Effector memory CD8-positive, alpha-beta T cell (primary cell): ENCODE measurements around the gene CARD10.
"Not testable (repeated sequence)": the region's sequence is repeated elsewhere in the genome, so short reads cannot be mapped to it uniquely, and the experiment has no call there.

Source experiments
- ATAC-seq: fragments of 150-1000 bp; cut with Tn5 transposase; replicated peaks from 2 replicates; pipeline ENCODE4 v1.10.0; 2021; ENCODE audit warnings: mild to moderate bottlenecking, moderate library complexity
- DNase-seq, 3 experiments: peaks; one replicate each; pipeline ENCODE4 v3.0.0; 2021
- H3K27ac Mint-ChIP-seq, 2 donors: one replicate each; pipeline ENCODE4 v1.8.0; 2022; ENCODE audit warnings: mild to moderate bottlenecking in 2 of 2, mixed read lengths in 2 of 2, moderate library complexity in 2 of 2
- H3K27me3 Mint-ChIP-seq, 2 donors: one replicate each; pipeline ENCODE4 v1.8.0; 2022; ENCODE audit warnings: mixed read lengths in 2 of 2
- H3K36me3 Mint-ChIP-seq: one replicate; pipeline ENCODE4 v1.8.0; 2022; ENCODE audit warnings: mild to moderate bottlenecking, moderate library complexity, mixed read lengths; ENCODE audit not compliant: insufficient read depth
- H3K4me1 Mint-ChIP-seq, 2 donors: one replicate each; pipeline ENCODE4 v1.8.0; 2022; ENCODE audit warnings: low read depth in 2 of 2, mixed read lengths in 2 of 2
- H3K4me3 Mint-ChIP-seq, 2 donors: one replicate each; pipeline ENCODE4 v1.8.0; 2022; ENCODE audit warnings: mild to moderate bottlenecking in 2 of 2, mixed read lengths in 2 of 2, moderate library complexity in 2 of 2
- H3K9me3 Mint-ChIP-seq, 2 donors: one replicate each; pipeline ENCODE4 v1.8.0; 2022; ENCODE audit warnings: mixed read lengths in 2 of 2

Gene CARD10

DNA sequence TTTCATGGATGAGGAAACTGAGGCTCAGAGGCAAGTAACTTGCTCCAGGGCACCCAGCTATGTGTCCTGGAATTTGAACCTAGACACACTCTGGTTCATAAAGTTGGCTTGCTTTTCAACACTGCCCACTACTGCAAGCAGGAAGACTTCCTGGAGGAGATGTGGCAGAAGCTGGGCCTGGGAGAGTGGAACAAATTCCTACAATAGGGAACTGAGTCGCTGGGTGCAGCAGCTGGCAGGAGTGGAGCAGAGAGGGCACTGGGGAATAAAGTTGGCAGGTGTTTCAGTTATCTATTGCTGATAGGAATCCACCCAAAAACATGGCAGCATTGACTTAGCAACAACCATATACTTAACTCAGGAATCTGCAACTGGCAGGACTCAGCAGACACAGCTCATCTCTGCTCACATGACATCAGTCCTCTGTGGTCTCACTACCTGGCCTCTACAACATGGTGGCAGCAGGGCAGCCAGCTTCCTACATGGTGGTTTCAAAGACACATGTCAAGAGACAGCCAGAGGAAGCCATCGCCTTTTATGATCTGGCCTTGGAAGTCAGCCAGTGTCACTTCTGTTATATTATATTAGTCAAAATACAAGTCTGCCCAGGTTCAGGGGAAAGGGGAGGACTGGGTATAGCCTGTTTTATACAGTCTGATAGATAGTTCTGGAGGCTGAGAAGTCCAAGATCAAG, 10.6 kb upstream of the CARD10 start:
- Mint-ChIP-seq H3K27me3 (peaks cover 18 to 47% of the 10 kb centered on the region in 2 donors), H3K36me3 (peaks cover 3% of the 10 kb centered on the region), H3K4me3 (no peak overlapping the region), H3K4me1 (peaks cover 6 to 7% of the 10 kb centered on the region in 2 donors), H3K27ac (no peak overlapping the region), H3K9me3 (no peaks in the 10 kb centered on the region)
- no peak for ATAC-seq
- DNase-seq: no peak

DNA sequence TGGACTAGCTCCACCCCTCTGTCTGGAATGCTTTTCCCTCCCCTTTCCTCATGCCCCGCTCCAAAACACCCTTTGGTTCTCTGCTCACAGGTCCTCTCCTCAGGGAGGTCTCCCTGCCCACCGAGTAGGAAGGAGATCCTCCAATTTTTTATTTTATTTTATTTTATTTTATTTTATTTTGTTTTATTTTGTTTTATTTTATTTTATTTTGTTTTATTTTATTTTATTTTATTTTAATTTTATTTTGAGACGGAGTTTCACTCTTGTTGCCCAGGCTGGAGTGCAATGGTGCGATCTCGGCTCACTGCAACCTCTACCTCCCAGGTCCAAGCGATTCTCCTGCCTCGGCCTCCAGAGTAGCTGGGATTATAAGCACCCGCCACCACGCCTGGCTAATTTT, 8.7 kb upstream of the CARD10 start:
- not testable (repeated sequence) for H3K27ac Mint-ChIP-seq

DNA sequence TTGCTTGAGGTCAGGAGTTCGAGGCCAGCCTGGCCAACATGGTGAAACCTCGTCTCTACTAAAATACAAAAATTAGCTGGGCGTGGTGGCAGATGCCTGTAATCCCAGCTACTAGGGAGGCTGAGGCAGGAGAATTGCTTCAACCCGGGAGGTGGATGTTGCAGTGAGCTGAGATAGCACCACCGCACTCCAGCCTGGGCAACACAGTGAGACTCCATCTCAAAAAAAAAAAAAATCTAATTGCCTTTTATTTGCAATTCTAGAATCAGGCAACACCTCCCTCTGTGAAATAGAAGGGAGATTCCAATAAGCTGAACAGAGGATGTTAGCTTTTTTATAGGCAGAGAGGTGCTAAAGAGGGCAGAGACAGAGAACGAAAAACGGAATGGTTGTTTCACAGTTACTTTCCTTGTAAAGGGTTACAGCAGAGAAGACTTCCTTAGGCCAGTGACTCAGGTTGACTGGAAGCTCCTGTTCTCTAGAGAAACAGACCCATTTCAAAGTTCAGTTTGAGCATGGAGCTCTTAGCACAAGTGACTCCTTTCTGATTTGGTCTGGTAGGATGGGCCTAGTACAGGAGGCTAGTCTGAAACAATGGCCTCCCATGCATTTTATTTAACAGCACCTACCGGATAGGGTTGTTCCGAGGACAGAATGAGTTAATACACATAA, 8.0 kb upstream of the CARD10 start:
- not testable (repeated sequence) for H3K9me3 Mint-ChIP-seq, H3K27ac Mint-ChIP-seq, H3K4me1 Mint-ChIP-seq, H3K36me3 Mint-ChIP-seq, DNase-seq, ATAC-seq, H3K4me3 Mint-ChIP-seq
- peaks cover 37 to 69% of the 10 kb centered on the region in 2 donors for H3K27me3 Mint-ChIP-seq

More for the DNA sequence above, 8.7 kb upstream of the CARD10 start:
- DNase-seq, H3K4me3 Mint-ChIP-seq, H3K36me3 Mint-ChIP-seq, ATAC-seq, H3K9me3 Mint-ChIP-seq, H3K4me1 Mint-ChIP-seq: not testable (repeated sequence)
- peaks cover 29 to 62% of the 10 kb centered on the region in 2 donors for H3K27me3 Mint-ChIP-seq

DNA sequence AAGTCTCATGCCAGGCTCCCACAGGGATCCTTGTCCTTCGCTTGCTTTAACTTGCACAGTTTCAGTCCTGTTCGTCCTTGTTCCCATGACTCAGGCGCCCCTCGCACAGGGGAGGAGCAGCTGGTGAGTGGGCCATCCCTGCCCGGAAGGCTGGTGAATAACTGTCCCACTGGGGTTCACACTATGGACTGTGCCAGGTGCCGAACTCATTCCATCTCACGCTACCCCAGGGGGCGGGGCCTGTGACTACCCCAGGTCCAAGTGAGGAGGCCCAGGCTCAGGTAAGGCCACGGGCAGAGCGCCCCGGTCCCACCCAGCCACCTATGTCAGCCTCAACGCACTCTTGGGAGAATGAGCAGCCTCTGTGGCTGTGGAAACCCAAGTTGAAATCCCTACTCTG, 7.2 kb upstream of the CARD10 start:
- ATAC-seq: no peak
- peaks cover 3% of the 10 kb centered on the region for H3K36me3 Mint-ChIP-seq

DNA sequence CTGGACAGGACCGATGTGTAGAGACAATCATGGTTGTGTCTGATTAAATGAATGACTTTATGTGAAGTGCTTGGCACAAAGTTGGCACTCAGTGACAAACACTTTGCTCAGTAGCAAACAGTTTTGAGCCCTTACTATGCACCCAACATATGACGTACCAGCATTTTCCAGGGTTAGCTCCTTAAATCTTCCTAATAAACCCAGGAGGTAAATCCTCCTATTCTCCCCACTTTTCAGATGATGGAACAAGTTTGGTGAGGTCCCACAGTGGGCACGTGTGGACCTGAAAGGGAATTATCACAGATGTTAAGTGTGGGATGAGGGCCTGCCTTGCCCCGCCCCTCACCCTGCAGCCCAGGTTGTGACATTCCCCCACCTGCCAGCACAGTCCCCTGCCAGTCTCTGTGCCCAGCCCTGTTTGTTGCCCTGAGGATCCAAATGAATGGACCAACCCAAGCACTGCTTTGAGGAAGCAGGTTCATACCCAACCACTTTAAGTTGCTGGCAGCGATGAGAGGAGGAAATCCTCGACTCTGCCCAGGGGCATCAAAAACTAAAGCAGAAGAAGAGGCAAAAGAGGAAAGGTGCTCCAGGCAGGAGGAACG, 6.6 kb upstream of the CARD10 start:
- no peaks in the 10 kb centered on the region for H3K9me3 Mint-ChIP-seq
- H3K4me3 Mint-ChIP-seq: no peak overlapping the region
- DNase-seq (no peak), ATAC-seq (no peak)
- H3K27me3 Mint-ChIP-seq: peaks cover 43 to 73% of the 10 kb centered on the region in 2 donors
- no peak overlapping the region for H3K27ac Mint-ChIP-seq
- H3K36me3 Mint-ChIP-seq: peaks cover 3% of the 10 kb centered on the region
- H3K4me1 Mint-ChIP-seq: peaks cover 6 to 7% of the 10 kb centered on the region in 2 donors

More for the DNA sequence above, 7.2 kb upstream of the CARD10 start:
- no peaks in the 10 kb centered on the region for H3K9me3 Mint-ChIP-seq
- H3K27me3 Mint-ChIP-seq: peaks cover 42 to 73% of the 10 kb centered on the region in 2 donors
- H3K27ac Mint-ChIP-seq: no peak overlapping the region
- DNase-seq: no peak
- H3K4me1 Mint-ChIP-seq: peaks cover 6 to 7% of the 10 kb centered on the region in 2 donors
- H3K4me3 Mint-ChIP-seq: no peak overlapping the region

DNA sequence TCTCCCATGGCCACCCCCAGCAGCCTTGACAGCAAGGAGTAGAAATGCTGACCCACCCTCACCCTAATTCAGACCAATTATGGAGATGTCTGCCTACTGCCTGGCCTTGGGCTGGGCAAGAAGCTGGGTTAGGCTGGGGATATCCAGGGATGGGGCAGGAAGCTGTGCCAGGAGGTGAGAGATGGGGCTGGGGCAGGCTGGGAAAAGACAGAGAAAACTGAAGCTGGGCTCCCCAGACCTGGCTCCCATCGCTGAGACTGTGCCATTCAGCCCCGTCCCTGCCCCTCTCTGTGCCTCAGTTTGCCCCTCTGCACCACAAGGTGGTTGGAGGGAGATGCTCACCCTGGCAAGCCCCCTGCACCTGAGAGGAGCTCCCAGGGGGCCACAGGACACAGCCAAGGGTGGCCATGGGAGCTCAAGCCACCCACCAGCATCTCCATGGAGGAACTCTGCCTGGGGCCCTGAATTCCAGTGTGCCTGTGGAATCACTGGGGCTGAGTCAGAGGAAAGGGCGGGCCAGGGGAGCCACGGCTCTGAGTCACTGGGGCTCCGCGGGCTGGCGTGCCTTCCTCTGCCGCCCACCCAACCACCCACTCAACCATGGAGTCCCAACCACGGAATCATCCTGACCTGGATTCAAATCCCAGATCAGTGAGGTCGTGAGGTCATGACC, 6.0 kb upstream of the CARD10 start:
- no peak for ATAC-seq
- DNase-seq: no peak
- no peak overlapping the region for H3K4me3 Mint-ChIP-seq
- H3K27ac Mint-ChIP-seq: no peak overlapping the region
- H3K36me3 Mint-ChIP-seq: peaks cover 3% of the 10 kb centered on the region
- peaks cover 44 to 76% of the 10 kb centered on the region in 2 donors for H3K27me3 Mint-ChIP-seq
- H3K4me1 Mint-ChIP-seq: peaks cover 7% of the 10 kb centered on the region in 2 donors
- no peaks in the 10 kb centered on the region for H3K9me3 Mint-ChIP-seq

DNA sequence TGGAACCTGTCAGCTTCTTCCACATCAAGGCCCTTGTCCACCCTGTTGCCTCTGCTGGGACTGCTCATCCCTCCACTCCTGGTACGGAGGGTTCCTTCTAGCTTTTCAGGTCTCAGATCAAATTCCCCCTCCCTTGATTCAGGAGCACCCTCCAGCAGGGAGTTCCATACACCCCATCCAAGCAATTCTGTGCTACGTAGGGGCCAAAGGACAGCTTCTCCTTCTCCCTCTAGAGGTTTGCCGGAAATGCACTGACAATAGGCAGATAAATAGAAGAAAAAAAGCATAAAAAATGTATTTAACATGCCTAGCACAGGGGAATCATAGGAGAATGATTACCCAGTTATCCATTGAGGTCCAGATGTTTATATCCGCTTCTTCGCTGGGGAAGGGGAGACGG, 3.3 kb upstream of the CARD10 start:
- no peak for DNase-seq
- no peak overlapping the region for H3K4me3 Mint-ChIP-seq
- ATAC-seq: no peak
- no peaks in the 10 kb centered on the region for H3K9me3 Mint-ChIP-seq
- H3K27me3 Mint-ChIP-seq: peaks cover 46 to 70% of the 10 kb centered on the region in 2 donors
- H3K27ac Mint-ChIP-seq: no peak overlapping the region
- H3K36me3 Mint-ChIP-seq: no peaks in the 10 kb centered on the region
- H3K4me1 Mint-ChIP-seq: peaks cover 5 to 11% of the 10 kb centered on the region in 2 donors

DNA sequence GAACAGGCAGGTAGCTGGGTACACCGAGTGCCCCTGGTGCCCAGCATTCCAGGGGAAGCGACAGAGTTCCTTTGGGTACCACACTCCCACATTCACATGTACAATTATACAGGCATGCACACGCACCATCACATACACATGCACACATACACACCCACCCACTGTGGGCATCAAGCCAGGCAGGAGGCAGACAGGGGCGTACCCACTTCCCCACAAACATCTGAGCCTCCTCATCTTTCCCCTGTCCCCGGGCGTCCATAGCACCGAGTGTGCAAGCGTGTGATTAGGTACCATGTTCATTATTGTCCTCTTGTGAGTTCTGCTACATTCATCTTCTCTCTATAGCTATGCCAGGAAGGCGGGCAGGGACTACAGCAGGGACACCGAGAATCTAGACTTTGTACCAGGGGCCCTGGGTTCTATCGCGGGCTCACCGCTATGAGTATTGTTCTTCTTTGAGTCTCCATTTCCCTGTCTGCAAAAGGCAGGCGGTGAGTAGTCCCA, 2.1 kb upstream of the CARD10 start:
- H3K27me3 Mint-ChIP-seq: peaks cover 46 to 63% of the 10 kb centered on the region in 2 donors
- H3K4me3 Mint-ChIP-seq: peak overlapping the region in 1 of 2 donors; percentile 21
- ATAC-seq: no peak
- H3K4me1 Mint-ChIP-seq: peaks cover 5 to 11% of the 10 kb centered on the region in 2 donors
- no peak overlapping the region for H3K27ac Mint-ChIP-seq
- no peaks in the 10 kb centered on the region for H3K36me3 Mint-ChIP-seq
- no peak for DNase-seq
- H3K9me3 Mint-ChIP-seq: no peaks in the 10 kb centered on the region

DNA sequence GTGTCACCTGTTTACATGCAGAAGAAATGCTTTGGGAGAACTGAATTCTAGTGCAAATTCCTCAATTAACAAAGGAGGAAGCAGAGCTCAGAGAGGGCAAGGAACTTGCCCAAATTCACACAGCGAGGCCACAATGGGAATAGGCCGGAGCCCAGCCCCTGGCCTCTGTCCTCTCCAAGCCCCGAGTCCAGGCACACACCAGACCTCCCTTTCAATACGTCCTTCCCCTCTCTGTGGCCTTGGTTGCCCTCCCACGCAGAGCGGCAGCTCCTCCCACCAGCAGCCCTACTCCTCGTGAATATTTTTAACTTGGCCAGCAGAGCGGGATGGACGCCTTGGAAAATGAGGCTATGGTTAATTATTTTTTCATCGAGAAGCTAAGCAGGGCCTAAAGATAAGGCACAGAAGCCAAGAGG, 1.6 kb upstream of the CARD10 start:
- Mint-ChIP-seq H3K36me3 (no peaks in the 10 kb centered on the region), H3K9me3 (no peaks in the 10 kb centered on the region), H3K27me3 (peaks cover 42 to 58% of the 10 kb centered on the region in 2 donors), H3K27ac (no peak overlapping the region), H3K4me1 (peaks cover 5 to 9% of the 10 kb centered on the region in 2 donors), H3K4me3 (peak overlapping the region in 1 of 2 donors; percentile 21)
- no peak for ATAC-seq
- DNase-seq: no peak

DNA sequence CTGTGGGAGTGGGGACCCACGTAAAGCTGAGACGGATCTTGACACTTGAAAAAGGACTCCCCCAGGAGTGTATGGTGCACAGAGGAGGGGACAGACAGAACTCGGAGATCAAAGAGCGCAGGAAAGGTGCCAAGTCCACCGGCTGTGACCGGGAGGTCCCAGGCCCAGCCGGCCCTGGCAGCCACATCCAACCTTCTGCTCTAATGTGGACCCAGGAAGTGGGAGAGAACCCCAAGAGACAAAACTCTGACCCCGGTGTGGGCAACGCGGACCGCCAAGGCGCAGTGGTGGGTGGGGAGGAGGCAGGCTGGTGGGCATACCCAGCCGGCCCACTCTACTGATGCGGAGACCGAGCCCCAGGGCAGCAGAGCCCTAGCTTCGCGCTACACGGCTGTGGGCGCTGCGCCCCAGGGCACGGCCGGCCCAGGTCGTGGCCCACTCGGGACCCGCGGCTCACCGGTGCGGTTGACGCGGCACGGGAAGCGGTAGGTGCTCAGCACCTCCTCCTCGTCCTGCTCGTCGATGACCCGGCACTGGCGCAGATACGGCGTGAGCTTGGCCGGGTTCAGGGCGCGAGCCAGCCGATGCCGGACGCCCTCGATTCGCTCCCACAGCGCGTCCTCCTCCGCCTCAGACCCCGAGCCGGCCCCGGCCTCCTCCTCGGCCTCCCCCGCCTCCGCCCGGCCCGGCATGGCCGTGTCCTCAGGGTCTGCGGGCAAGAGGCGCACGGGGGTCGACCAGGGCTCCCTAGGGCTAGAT, 527 bp downstream of the CARD10 start:
- ATAC-seq (peak; percentile 44), DNase-seq (no peak)
- Mint-ChIP-seq H3K4me3 (peak overlapping the region; percentile 73 to 77), H3K4me1 (peaks cover 5 to 8% of the 10 kb centered on the region in 2 donors), H3K27ac (no peak overlapping the region), H3K9me3 (no peaks in the 10 kb centered on the region), H3K36me3 (no peaks in the 10 kb centered on the region), H3K27me3 (peaks cover 37 to 40% of the 10 kb centered on the region in 2 donors)

DNA sequence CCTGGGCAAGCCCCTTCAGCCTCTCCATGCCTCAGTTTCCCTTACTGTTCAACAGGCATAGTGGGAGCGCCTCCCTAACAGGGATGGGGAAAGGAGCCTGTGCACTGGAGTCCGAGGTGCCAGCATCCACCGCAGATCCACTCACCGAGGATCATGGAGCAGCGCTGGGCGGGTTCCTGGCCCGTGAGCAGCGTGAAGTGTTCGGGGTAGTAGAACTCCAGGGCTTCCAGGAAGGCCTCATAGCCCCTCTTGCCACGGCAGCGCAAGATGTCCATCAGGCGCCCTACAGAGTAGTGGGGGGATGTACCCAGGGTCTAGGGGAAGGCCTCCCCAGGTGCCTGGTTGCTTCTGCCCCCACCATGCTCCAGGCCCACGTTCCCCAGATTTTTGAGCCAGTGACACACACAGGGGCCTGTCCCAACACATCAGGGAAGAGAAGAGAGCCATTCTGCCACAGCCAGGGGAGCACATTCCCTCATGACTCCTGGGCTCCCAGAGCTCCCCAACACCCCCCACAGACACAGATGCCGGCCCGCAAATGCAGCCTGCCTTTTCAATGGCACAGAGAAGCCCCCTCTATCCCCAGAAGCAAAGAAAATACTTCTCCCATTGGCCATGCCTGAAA, 1.3 kb downstream of the CARD10 start:
- Mint-ChIP-seq H3K9me3 (no peaks in the 10 kb centered on the region), H3K4me1 (peaks cover 5 to 8% of the 10 kb centered on the region in 2 donors), H3K4me3 (peak overlapping the region; percentile 73 to 77), H3K27ac (no peak overlapping the region), H3K27me3 (peaks cover 29 to 33% of the 10 kb centered on the region in 2 donors), H3K36me3 (no peaks in the 10 kb centered on the region)
- DNase-seq: no peak
- no peak for ATAC-seq

DNA sequence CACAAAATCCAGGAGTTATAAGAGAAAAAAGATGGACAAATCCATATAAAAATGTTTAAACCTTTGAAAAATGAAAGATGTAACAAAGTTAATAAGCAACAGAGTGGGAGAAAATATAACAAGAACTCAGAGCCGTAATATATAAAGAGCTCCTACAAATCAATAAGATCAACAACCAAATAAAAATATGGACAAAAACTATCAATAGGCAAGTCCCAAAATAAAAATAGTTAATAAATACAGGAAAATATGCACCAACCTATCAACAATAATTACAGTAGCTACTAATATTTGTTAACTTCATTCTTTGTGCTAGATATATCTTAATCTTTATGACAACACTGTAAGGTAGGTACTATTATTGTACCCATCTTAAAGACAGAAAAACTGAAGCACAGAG, 2.8 kb downstream of the CARD10 start:
- H3K27ac Mint-ChIP-seq: no peak overlapping the region
- no peak for ATAC-seq
- H3K4me3 Mint-ChIP-seq: no peak overlapping the region
- peaks cover 5 to 8% of the 10 kb centered on the region in 2 donors for H3K4me1 Mint-ChIP-seq
- H3K9me3 Mint-ChIP-seq: no peaks in the 10 kb centered on the region
- DNase-seq: no peak
- no peaks in the 10 kb centered on the region for H3K36me3 Mint-ChIP-seq
- H3K27me3 Mint-ChIP-seq: peaks cover 14 to 18% of the 10 kb centered on the region in 2 donors
